NCI-H460 (cell line): ENCODE results near the gene CD101. TPM values are rescaled to one million over a fixed set of nuclear protein-coding genes. Genes with fewer than 3 reads are reported as not detected.
A peak's percentile ranks its signal among the peaks of the same experiment; 100 is the strongest.

Experiments
- DNase-seq: peaks from one replicate; pipeline ENCODE4 v3.0.0-alpha.2; 2016; ENCODE audit warnings: low read depth; ENCODE audit errors: extremely low read depth
- total RNA-seq: library from RNA; depleted of rRNA; stranded (reverse); fragments of >200 nt; shearing (Covaris generic); gene quantifications from 2 replicates; pipeline ENCODE4 v1.2.3, GENCODE V29; 2014

The CD101 gene
- total RNA-seq, 1 experiment from 2014 or later: 0.17 TPM

DNA sequence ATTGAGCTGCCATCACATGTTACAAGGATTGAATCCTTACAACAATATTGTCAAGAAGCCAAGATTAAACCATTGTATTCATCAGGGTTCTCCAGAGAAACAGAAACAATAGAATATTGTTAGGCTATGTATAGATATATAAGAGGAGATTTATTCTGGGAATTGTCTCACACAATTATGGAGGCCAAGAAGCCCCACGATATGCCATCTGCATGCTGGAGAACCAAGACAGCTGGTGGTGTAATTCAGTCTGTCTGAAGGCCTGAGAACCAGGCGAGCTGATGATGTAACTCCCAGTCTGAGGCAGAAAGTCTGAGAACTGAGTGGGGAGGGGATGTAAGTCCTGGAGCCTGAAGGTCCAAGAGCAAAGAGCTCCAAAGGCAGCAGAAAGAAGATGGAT lies 44.1 kb downstream of the CD101 start:
- DNase-seq: no peak

GRCh38 chr1:117046781-117047180 lies 45.2 kb downstream of the CD101 start:
- no peak for DNase-seq

DNA sequence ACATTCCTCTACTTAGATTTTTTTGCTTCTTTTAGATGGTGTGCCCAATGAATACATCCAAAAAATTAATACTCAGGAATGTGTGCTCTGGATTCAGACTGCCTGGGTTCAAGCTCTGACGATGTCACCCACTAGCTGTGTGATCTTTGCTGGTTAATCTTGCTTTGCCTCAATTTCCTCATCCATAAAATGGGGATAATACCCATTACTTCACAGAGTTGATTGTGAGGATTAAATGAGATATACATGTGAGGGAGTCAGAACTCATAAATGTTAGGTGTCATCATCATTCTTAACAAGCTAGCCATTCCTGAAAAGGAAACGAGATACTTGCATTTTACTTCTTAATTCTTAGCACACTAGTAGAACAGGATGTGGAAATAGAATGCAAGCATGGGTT lies 45.7 kb downstream of the CD101 start:
- no peak for DNase-seq

- no peak for DNase-seq
Observed at GRCh38 chr1:117049857-117050256, 48.3 kb downstream of the CD101 start.

GRCh38 chr1:117051224-117052064 lies 49.9 kb downstream of the CD101 start:
- no peak for DNase-seq

DNA sequence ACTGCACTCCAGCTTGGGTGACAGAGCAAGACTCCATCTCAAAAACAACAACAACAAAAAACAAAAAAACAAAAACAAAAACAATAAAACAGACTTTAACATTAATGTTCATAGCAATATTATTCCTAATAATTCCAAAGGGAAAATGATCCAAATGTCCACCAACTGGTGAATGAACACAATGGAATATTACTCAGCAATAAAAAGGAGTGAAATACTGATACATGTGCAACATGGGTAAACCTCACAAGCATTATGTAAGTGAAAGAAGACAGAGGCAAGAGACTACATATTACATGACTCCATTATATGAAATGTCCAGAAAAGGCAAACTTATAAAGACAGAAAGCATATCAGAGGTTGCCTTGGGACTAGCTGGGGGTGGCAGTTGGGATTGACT lies 52.5 kb downstream of the CD101 start:
- DNase-seq: no peak

DNA sequence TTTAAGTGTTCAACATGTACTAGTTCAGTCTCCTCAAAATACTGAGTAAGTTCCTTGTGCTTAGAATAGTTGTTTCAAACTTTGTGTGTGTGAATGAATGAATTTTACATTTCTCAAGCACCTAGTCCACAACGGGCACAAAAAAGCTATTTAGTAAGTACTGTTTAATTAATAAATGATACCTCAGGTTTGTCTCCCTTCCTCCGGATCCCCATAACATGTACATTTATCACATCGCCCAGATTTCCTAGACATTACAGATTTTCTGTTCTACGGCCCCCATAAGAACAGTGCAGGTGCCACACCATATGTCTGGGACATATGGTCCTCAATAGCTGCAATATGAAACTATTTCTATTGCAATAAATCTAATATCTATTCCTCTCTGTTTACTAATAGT lies 57.2 kb downstream of the CD101 start:
- DNase-seq: no peak

DNA sequence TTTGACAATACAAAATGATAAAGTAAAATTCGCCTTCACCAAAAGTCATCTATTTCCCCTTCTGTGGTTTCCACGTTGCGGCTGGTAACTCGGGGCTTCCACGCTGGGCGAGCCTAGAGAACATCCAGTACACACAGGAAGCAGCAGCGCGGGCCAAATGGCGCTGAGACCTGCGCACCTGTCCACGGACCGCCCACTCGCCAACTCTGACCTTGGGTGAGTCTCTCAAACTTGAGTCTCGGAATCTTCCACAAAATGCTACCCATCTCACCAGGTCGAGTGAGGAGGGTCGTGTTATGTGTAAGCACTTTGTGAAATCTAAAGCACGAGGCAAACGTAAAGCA lies 57.7 kb downstream of the CD101 start:
- no peak for DNase-seq

DNA sequence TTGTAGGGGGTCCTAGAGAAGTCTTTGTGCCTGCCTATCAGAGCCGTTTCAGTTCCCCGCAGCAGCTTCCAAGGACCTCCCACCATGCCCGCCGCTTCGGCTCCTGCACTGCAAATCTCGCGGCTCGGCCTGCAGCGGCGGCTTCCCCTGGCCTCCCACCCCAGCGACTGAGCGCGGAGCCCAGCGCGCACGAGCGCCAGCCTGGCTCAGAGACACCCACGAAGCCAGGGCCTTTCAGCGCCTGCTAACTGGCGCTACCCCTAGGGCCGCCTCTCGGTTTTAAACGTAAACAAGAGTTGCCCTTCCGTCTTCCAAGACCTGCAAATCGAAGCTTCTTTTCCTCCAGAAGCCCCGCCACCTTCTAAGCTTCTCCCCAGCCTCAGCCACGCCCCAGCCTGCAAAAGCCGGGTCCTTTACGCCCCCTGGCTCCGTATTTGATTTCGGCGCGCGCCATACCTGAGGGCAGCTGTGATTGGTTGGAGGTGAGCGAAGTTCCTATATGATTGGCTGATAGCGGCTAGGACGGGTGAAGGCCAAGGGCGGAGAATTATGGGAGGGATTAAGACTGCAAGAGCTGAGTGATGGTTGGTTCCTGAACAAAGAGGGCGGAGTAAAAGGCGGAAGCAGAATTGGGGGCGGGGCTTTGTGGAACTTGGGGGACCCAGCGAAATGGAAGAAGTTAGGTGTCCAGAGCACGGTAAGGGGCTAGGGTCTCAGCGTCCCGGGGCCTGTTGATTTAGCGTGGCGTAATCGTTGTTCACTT lies 58.3 kb downstream of the CD101 start, which contains the start of gene TTF2:
Gene TTF2, plus strand, starts transcription at position 649 of the 763 bp plus-strand sequence. Its CDS starts 21 bp downstream, at position 670.
- peak; percentile 97 for DNase-seq

- peak; percentile 36 for DNase-seq
Observed at GRCh38 chr1:117060441-117061317, 59.1 kb downstream of the CD101 start.

- DNase-seq: no peak
Observed at GRCh38 chr1:117061986-117062415, 60.4 kb downstream of the CD101 start.

- DNase-seq: no peak
Observed at GRCh38 chr1:117066367-117066766, 64.8 kb downstream of the CD101 start.

DNA sequence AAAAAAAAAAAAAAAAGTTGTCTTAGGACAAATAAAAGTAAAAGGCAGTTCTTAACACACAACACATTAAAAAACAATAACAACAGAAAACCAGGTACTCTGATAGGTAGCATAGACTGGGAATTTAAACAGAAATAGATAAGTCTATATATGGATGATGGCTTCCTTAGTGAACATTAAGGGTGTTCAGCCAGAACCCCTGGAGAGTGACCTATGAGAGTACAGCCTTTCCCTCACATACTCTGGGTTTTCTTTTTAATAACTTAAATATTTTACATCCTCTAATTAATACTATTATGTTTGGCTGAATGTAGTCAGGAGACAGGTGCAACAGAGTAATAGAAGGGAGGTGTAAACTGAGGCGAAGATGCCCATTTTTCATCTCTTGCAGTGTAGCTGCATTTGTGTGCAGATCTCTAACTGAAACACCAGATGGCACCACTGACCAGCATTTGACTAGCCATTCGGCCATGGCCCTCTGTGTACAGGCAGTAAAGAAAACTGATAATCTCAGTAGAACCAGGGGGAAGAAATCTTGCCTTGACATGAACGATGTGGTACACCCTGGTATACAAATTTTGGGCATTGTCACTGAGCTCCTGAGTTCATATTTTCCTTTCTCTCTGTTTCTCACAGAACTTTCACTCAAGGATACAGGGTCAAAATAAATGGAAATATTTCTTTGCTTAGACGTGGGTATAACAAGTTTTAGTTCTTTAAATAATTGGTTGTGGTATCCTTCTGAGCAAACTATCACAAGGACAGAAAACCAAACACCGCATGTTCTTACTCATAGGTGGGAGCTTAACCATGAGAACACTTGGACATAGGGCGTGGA lies 66.2 kb downstream of the CD101 start:
- DNase-seq: peak; percentile 52

DNA sequence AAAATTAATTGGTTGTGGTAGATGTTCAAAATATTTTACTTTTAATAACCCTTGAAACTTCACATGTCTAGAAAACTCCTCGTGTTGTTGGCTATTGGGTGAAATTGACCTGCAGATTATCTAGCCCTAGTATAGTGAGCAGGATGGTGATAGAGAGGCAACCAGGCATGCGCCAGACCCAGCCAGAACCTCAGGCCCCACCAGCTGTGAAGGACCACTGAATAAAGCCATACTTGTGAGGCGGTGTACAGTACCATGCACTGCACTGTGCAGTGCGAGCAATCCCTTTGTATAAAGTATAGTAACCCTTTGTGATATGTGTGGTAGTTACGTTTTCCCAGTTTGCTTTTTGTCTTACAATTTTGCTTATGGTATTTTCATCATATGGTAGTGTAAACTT lies 67.0 kb downstream of the CD101 start:
- no peak for DNase-seq

- no peak for DNase-seq
Observed at GRCh38 chr1:117069220-117069844, 67.8 kb downstream of the CD101 start.

DNA sequence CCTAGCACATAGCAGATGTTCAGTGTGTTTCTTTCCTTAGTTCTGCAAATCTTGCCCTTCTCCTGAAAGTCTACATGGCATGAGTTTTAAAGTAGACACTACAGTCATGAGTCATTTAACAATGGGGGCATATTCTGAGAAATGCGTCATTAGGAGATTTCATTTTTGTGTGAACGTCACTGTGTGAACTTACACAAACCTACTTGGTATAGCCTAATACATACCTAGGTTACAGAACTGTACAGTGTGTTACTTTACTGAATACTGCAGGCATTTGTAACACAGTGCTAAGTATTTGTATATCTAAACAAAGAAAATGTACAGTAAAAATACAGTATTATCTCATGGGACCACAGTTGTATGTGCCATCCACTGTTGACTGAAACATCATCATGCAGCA lies 68.6 kb downstream of the CD101 start:
- DNase-seq: peak; percentile 78

DNA sequence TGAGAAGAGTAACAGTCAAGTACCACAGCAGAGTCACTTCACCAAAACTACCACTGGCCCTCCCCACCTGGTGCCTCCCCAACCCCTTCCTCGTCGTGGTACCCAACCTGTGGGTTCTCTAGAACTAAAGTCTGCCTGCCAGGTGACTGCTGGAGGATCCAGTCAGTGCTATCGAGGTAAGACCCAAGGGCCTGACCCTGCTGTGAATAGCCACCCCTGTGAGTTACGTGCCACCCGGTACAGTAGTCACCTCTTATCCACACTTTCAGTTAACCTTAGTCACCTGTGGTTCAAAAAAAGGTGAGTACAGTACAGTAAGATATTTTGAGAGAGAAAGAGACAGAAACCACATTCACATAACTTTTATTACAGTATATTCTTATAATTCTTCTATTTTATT lies 75.1 kb downstream of the CD101 start:
- no peak for DNase-seq

DNA sequence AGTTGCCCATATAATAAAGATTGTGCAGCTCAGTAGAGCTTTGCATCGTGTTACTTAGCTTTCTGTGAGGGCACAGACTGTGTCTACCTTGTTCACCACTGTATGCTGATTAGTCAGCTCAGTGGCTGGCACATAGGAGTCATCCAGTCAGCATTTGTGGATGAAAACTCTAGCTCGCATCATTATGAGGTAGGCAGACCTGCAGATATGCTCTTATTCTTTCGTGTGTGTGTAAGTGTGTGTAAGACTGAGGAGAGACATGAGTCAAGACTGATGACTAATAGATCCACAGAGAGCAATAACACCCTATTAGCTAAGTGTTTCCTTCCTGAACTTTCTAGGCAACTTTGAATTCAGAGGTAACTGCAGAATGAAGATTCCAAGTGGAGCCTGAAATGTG lies 75.7 kb downstream of the CD101 start:
- DNase-seq: peak; percentile 58

DNA sequence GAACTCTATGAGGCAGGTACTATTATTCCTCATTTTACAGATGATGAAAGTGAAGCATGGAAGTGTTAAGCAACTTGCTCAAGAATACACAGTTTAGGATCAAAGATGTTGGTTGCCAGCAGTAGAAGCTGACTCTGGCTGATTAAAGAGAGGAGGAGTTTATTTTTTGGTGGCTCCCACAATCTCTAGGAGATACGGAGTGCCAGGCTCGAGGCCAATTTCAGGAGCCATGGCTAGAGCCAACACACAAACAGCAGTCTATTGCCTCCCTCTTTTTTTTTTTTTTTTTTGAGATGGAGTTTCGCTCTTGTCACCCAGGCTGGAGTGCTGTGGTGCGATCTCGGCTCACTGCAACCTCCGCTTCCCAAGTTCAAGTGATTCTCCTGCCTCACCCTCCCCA lies 78.2 kb downstream of the CD101 start:
- DNase-seq: no peak

DNA sequence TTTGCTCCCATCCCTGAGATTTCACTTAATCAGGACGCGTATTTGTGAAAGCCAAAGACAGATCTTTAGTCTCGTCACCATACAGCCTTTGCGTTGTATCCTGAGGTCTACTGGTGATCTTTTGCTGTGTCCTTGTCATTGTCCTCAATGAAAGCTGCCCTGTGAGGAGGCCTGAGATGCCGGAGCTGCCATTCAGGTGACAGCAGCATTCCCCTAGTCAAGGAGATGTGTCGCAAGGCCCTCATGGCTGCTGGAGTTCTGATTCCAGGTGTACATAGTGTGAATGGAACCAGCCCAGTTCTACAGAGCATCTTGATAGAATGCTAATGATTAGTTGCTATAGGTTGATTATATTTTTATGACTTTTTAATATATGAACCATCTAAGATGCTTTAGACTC lies 82.7 kb downstream of the CD101 start:
- no peak for DNase-seq
